NCI-H82 treated with DMSO at 0.1 percent for 48 hours (cell line): ENCODE measurements around the gene GOLGA2.
"Not testable (repeated sequence)": the region's sequence is repeated elsewhere in the genome, so short reads cannot be mapped to it uniquely, and the experiment has no call there.

Experiments
- DNase-seq: peaks from one replicate; lab custom pipeline; 2025; ENCODE audit not compliant: unreplicated experiment; lab: John Stamatoyannopoulos, UW

The GOLGA2 gene

DNA sequence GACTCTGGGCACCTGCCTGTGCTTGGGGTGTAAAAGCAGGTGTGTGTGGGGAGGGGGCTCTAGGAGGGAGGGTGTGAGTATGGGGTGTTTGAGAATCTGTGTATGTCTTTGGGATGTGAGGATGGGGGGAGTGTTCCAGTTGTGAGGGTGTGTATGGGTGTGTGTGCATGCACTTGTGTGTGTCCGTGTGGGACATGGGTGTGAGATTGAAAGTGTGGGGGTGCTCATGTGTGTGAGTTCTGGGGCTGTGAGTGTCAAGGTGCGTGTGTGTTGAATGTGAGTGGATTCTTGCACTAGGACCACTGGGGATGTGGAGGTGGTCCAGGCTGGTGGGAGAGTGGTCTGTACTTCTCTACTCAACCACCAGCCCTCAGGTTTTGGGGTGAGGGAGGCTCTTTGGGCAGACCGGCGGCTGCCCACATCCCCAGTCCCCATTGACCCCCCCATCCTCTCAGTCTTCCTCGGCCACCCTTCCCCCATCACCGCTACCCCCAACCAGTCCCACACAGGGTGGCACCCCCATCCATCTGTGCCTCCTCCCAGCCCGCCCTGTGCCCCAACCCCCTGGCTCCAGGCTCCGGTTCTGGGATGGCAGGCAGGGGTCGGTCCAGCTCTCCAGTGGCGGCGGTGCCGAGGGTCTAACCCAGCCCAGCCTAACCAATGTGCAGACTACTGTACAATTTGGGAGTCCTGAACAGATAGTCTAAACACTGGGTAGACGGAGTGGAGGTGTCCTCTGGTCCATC lies 31.5 kb downstream of the GOLGA2 start:
- no peak for DNase-seq

DNA sequence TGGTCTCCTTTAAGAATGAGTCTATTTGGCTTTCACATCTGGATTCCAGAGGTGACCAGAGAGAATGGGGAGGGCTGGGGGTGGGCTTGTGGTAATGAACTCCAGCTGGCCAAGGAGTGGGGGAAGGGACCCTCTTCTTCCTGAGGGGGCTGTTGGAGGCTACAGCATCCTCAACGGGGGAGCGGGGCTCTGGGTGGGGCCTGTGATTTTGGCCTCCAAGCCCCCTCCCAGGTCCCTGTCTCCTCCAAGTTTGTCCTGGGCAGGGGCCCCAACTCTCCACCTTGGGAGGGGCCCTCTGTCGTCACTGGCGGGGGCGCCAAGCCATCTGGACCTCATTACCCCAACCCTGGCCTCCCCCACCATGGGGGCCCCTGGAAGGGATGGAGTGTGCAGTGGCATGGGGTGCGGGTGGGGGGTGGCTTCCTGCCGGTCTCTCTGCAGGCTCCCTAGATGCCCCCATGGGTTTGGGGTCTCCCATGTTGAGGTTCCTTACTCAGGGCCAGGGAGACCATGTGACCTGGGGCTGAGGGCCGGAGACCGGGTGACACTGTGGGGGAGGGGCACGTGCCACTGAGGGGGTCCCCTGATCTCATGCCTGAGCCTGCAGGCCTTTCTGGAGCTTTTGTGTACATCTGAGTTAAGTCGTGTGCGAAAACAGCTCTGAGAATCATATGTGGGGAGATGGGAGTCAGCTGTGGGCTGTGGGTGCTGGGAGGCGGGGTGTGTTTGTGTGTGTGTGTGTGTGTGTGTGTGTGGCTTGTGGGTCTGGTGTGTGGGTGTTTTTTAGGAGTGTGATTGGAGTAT lies 32.4 kb downstream of the GOLGA2 start:
- no peak for DNase-seq

DNA sequence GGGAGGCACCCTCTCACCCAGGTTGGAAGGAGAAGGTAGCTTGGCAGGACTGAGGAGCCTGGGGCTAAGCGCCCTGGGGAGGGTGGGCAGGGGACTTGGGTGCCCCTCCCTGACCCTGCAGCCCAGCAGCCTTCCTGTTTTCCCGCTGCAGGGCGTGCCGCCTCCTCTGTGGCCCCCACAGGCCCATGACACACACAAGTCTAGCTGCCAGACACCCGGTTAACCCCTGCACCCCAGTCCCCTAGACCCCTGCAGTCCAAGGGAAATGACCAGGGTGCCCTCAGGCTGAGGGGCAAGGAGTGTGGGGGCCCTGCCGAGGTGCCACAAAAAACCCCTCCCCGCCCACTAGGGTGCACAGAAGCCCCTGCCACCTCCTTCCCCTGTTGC lies 33.0 kb downstream of the GOLGA2 start:
- DNase-seq: no peak

DNA sequence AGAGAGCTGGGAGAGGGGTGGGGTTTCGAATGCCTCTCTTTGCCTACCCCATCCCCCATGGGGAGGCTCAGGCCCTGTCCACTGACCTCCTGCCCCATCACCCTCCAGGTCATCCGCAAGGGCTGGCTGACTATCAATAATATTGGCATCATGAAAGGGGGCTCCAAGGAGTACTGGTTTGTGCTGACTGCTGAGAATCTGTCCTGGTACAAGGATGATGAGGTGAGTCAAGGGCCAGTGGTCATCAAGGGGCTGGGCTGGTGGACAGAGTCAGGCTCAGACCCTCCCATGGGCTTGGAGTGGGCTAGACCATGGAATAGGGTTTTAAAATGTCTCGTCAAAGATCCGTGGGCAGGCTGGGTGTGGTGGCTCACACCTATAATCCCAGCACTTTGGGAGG lies 33.7 kb downstream of the GOLGA2 start:
- DNase-seq: no peak

DNA sequence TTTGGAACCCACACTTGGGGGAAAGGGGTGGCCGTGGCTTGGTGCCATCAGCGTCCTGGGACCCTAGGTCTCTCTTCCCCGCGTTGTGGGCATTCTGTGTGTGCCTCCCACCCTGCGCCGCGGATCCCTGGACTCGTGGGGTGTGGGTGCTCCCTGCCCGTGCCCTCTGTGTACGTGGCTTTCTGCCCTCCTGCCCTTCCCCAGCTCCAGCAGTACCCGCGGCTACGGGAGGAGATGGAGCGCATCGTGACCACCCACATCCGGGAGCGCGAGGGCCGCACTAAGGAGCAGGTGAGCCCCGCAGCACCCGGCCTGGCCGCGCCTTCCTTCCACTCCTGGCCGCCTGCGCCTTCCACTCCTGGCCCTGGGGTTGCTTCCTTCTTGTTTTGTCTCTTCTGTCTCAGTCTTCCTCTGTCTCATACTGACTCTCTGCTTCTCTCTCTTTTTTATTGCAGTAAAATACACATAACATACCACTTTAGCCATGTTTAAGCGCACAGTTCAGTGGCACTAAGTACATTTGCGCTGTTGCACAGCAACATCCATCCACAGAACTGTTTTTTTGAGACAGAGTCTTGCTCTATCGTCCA lies 41.9 kb downstream of the GOLGA2 start:
- DNase-seq: no peak

DNA sequence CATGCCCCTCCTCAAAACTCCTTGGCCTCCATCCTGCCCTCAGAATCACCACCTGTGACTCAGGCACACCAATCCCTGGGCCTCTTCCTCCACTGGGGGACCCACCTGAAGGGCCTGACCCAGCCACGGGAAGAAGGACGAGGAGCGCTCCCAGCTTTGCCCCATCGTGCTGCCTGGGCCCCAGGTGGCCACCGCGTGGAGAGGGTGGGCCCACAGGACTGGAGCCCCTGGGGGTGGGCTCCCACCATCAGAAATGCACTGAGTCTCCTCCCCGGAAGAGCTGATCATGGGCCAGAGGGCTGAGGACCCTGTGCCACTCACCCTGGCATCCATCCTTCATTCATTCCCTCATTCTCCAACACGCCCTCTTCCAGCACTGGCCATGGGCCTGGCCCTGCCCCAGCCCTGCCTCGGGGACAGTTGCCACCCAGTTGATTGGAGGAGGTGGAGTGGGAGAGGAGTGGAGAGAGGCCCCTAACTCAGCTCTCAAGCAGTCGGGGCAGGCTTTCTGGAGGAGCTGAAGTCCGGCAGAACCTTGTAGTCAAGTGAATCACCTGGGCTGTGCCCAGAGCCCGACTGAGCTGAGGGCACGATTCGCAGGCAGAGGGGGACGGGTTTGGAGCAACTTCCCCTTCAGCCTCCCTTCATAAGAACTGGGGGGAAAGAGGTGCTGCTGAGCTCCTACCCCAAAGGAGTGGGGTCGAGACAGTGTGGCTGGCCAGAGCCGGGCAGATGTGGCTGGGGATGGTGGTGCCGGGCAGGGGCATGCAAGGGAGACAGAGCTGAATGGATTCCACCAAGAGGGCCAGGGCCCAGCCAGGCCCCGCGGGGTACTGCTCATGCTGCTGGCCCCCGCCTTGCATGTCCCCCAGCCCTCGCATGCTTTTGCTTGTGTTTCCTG lies 43.0 kb downstream of the GOLGA2 start:
- no peak for DNase-seq

DNA sequence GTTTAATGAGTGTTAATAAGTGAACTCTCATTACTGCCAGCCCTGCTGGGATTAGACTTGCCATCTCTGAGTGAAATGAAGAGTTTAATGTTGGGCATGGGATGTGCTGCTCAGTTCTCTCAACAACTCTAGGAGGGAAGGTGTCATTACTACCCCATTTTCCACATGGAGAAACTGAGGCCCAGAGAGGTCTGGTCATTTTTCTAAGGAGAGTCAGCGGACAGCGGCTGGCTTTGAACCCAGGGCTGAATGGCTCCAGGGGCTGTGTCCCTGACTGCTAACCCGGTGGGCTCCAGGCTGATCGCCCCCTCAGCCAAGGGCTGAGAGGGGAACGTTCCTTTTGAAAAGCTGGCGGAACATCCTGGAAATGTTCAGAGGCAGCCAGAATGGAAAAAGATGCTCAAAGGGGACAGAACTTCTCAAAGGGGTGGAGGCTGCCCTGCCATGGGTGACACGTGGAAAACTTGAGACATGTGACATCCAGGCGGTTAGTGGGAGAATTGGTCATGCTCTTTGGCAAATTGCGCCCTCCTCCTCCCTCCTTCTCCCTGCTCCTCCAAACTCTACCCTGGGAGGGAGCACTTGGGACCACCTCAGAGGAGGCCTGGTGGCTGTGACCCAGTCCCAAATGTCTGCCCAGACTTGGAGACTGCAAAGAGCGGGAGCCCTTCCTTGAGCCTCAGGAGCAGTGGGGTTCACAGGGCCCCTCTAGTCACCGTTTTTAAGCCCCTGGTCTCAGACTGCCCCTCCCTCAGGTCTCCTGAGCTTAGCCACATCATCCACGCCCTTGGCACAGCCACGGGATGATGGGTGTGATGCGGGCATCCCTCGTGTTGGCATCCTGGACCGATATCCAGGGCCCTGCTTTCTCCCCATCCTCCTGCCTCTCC lies 43.9 kb downstream of the GOLGA2 start:
- no peak for DNase-seq

DNA sequence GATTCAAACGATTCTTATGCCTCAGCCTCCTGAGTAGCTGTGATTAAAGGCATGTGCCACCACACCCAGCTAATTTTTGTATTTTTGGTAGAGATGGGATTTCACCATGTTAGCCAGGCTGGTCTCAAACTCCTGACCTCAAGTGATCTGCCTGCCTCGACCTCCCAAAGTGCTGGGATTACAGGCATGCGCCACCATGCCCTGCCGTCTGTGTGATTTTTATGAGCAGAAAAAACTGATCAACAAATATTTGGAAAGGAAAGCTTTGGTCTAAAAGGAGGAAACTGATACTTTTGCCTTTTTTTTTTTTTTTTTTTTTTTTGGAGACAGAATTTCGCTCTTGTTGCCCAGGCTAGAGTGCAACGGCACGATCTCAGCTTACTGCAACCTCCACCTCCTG lies 44.9 kb downstream of the GOLGA2 start:
- not testable (repeated sequence) for DNase-seq

DNA sequence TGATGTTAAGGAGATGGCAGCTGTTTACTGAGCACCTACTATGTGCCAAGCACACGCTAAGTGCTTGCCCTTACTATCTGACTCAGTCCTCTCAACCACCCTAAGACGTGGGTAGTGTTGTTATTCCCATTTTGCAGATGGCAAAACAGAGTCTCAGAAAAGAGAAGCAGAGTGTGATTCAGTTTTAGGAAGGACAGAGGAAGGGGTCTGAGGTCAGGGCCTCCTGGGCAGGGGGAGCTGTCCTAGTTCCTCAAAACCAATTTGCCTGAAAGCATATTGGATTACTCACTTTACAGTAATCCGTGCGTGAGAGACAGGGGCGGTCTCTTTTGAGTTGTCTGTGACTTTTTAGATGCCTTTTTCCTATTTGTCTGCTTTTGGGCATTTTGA lies 49.4 kb downstream of the GOLGA2 start:
- DNase-seq: no peak

DNA sequence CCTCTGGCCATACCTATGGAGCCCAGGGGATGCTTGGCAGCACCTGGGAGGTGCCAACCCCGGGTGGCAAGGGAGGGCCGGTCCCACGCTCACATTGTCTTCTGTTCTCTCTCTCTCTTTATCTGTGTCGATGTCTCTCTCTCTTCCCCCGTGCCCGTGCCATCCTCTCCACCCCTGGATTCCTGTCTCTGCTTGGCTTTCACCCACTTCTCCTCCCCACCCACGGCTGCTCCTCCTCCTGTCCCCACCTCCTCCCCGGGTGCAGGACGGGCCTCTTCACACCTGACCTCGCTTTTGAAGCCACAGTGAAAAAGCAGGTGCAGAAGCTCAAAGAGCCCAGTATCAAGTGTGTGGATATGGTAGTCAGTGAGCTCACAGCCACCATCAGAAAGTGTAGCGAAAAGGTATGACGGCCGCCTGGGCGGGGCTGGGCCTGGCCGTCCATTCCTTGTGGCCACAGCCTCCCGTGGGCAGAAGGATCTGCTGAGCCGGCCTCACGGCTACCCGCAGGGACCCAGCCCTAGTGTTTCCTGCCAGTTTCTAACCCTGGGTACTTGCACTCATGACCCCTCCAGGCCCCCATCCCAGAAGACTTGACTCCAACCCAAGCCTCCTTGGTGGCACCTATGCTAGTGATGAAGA lies 49.9 kb downstream of the GOLGA2 start:
- DNase-seq: no peak

DNA sequence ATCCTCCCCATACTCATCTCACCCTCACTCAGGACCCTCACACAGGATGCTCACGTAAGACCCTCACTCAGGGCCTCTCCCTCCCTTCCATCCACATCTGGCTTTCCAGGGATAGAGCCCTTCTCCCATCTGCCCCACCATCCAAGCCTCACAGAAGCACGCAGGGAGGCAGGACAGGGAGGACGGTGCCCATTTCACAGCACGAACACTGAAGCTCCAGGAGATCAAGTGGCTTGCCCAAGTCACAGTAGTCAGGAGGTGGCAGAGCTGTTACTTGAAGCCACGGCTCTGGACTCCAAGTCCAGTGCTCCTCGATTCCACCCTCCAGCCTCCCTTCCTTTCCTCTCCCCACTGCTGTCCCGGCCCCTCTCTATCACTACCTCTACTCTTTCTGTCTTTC lies 50.9 kb downstream of the GOLGA2 start:
- DNase-seq: no peak

DNA sequence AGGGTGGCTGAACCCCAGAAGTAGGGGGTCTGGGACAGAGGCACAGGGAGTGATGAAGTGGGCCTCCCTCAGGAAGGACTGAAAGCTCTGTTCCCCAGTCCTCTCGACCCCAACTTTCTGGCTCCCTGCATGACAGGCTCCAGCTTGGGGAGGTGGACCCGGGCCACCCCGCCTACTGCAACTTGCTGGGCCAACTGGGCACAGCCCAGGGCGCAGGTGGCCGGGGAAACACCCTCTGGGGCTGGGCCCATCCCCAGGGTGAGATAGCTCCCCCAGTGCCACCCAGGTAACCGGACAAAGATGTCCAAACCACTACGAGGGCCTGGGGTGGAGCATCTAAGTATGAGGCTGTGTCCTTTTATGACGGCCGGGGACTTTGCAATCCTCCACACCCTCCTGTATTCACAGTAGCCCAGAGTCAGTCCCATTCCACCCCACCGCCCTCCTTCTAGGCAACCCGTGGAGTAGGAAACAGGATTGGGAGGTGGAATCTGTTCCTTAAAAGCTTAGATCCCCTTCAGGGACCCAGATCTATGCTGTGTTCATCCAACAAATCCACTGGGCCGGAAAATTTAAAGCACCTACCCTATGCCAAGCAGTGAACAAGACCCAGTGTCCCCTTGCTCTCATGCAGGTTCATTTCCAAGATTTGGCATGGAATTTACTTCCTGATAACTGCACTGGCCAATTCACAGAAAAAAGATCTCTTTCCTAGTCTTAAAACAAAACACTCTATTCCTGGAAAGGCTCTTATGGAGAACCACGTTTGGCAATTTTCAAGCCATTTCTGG lies 52.7 kb downstream of the GOLGA2 start:
- no peak for DNase-seq

DNA sequence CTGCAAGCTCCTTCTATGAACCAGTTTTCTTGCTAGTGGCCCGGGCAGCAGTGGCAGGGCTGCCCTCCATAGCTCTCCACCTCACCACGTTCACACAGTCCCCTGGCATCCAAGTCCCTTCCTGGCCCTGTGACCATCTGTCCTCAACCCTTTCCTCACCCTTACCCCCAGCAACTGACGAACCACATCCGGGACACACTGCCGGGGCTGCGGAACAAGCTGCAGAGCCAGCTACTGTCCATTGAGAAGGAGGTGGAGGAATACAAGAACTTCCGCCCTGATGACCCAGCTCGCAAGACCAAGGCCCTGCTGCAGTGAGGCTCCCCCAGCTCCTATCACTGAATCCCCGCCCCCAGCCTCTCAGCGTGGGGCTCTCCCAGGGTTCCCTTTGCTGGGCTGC lies 53.8 kb downstream of the GOLGA2 start:
- DNase-seq: no peak

DNA sequence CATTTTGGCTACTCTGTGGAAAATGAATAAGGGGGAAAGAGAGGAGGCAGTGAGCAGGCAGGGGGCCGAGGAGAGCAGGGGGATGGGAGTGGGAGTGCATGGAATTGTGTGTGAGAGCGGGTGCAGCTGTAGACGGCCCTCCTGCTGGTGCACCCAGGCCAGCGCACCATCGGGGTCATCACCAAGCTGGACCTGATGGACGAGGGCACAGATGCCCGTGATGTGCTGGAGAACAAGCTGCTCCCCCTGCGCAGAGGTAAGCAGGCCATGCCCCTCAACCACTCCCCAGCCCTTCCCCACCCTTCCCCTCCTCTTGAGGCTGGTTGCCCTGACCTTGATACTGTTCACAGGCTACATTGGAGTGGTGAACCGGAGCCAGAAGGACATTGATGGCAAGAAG lies 56.0 kb downstream of the GOLGA2 start:
- DNase-seq: no peak

DNA sequence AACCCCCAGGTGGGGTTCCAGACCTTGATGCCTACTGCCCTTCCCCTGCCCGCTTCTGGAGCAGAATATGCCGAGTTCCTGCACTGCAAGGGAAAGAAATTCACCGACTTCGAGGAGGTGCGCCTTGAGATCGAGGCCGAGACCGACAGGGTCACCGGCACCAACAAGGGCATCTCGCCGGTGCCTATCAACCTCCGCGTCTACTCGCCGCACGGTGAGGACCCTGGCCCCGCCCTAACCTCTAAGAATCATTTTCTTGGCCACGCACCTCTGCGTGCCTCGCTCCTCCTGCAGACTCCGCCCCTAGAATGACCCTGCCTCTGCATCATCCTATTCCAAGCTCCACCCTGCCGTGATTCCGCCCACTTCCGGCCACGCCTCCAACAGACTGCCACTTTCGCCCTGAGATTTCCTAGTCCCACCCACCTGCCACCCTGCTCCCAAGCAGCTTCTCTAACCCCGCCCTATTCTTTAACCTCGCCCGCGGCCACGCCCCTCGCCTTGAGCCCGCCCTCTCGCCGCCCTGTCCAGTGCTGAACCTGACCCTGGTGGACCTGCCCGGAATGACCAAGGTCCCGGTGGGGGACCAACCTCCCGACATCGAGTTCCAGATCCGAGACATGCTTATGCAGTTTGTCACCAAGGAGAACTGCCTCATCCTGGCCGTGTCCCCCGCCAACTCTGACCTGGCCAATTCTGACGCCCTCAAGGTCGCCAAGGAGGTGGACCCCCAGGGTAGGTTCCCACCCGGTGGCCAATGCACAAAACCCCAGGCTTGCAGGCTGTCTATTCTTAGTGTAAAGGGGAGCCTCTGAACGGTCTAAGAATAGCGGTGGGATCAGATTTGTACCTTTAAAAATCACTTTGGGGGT lies 57.1 kb downstream of the GOLGA2 start:
- DNase-seq: peak; percentile 92

DNA sequence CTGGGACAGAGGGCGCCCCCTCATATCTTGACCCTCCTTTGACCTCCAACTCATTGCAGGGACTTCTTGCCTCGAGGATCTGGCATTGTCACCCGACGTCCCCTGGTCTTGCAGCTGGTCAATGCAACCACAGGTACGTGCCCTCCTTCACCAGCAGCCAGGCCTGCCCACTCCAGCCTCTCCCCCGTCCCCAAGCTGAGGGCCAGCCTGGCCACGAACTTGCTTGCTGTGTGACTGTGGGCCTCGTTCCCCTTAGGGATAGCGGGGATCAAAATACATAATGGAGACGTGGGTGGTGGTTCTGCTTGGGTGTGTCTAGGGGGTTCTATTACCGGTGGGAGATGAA lies 57.7 kb downstream of the GOLGA2 start:
- DNase-seq: no peak

DNA sequence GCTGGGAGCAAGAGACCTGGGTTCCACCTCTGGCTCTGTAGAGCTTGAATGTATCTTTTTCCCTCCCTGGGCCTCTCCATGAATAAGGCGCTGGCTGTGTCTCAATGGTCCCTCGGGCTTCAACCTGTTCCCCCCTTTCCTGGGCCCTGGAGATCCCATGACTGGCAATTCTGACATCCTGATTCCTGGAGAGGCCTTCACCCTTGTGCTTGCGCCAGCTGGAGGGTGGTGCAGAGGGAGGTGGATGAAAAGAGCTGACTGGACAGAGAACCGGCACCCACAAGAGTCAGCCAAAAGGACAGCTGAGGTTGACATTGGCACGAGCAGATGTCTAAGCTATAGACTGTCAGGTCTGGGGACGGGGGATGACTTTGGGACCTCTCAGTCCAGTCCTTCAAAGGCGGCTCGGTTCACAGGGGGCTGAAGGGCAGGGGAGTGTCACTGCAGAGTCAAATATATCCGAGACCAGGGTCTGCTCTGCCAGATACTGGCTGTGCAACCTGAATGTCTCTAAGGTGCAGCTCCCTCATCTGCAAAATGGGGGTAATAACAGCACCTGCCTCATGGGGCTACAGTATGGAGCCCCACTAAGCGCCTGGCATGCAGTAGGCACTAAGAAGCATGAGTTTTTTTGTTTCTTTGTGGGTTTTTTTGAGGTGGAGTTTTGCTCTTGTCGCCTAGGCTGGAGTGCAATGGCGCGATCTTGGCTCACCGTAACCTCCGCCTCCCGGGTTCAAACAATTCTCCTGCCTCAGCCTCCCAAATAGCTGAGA lies 58.8 kb downstream of the GOLGA2 start:
- DNase-seq: no peak
